PC-3 (cell line): ENCODE data around the gene DISC1. TPM values are rescaled to one million over a fixed set of nuclear protein-coding genes. Genes with fewer than 3 reads are reported as not detected.

Source experiments
- ATAC-seq: fragments of 200-7000 bp; cut with Tn5 transposase; 2 replicates; pipeline ENCODE4 v1.9.1; 2020; ENCODE audit warnings: mild to moderate bottlenecking, moderate library complexity
- BruUV-seq: library from RNA; stranded (reverse); fragments of 400-500 nt; replicated peaks from 2 replicates; lab custom pipeline; 2021; lab: Mats Ljungman, UMichigan
- CTCF ChIA-PET: fragments of 300-600 bp; sonication (Branson Sonifier 250); formaldehyde crosslinking; loops from one replicate; lab custom pipeline; 2022; ENCODE audit warnings: antibody characterized with exemption; lab: Charles Lee
- POLR2A ChIA-PET: fragments of 300-600 bp; sonication (Branson Sonifier 250); formaldehyde crosslinking; loops from one replicate; lab custom pipeline; 2022; ENCODE audit warnings: antibody characterized with exemption; ENCODE audit not compliant: unreplicated experiment; lab: Charles Lee
- DNase-seq: peaks from one replicate; pipeline ENCODE4 v3.0.0-alpha.2; 2015
- H2AFZ ChIP-seq: fragments of 300-600 bp; sonication (generic); 2 replicates; pipeline ENCODE4 v1.6.0; 2016; ENCODE audit warnings: antibody characterized with exemption, low read length
- H3F3A ChIP-seq: fragments of 300-600 bp; sonication (generic); one replicate; pipeline ENCODE4 v1.6.0; 2017; ENCODE audit warnings: antibody characterized with exemption, low read length, control low read depth, mild to moderate bottlenecking; ENCODE audit not compliant: unreplicated experiment
- H3K27ac ChIP-seq: fragments of 300-600 bp; sonication (generic); 2 replicates; pipeline ENCODE4 v1.5.1; 2016; ENCODE audit warnings: mild to moderate bottlenecking, low read length
- H3K27me3 ChIP-seq: fragments of 300-600 bp; sonication (generic); 2 replicates; pipeline ENCODE4 v1.6.1; 2016; ENCODE audit warnings: low read length, mixed read lengths
- H3K36me3 ChIP-seq: fragments of 300-600 bp; sonication (generic); 2 replicates; pipeline ENCODE4 v1.6.1; 2016; ENCODE audit warnings: low read depth, mixed run types, low read length, mixed read lengths
- H3K4me1 ChIP-seq: fragments of 300-600 bp; sonication (generic); 2 replicates; pipeline ENCODE4 v1.5.1; 2016; ENCODE audit warnings: low read length; ENCODE audit not compliant: insufficient read depth
- H3K4me2 ChIP-seq: fragments of 300-600 bp; sonication (generic); 2 replicates; pipeline ENCODE4 v1.6.0; 2016; ENCODE audit warnings: low read length
- H3K4me3 ChIP-seq: fragments of 300-600 bp; sonication (generic); 2 replicates; pipeline ENCODE4 v1.5.1; 2016; ENCODE audit warnings: mild to moderate bottlenecking, low read length, mixed read lengths
- H3K79me2 ChIP-seq: fragments of 300-600 bp; sonication (generic); 2 replicates; pipeline ENCODE4 v1.6.1; 2017; ENCODE audit warnings: low read length, mixed read lengths
- H3K9ac ChIP-seq: fragments of 300-600 bp; sonication (generic); 2 replicates; pipeline ENCODE4 v1.6.0; 2016; ENCODE audit warnings: mild to moderate bottlenecking, low read length
- H3K9me2 ChIP-seq: fragments of 300-600 bp; sonication (generic); replicated peaks from 2 replicates; pipeline ENCODE4 v1.6.1; 2016; ENCODE audit warnings: mixed run types, low read length, mixed read lengths
- H3K9me3 ChIP-seq: fragments of 300-600 bp; sonication (generic); 2 replicates; pipeline ENCODE4 v1.6.1; 2016; ENCODE audit warnings: low read length, mixed read lengths
- H4K20me1 ChIP-seq: fragments of 300-600 bp; sonication (generic); 2 replicates; pipeline ENCODE4 v1.6.1; 2016; ENCODE audit warnings: low read length, mixed read lengths
- EZH2 ChIP-seq: fragments of 300-600 bp; sonication (generic); IDR thresholded peaks from one replicate; pipeline ENCODE4 v1.6.1; 2017; ENCODE audit warnings: antibody characterized with exemption, mild to moderate bottlenecking, low read length; ENCODE audit not compliant: unreplicated experiment
- EZH2phosphoT487 ChIP-seq: fragments of 300-600 bp; sonication (generic); IDR thresholded peaks from 2 replicates; pipeline ENCODE4 v1.6.1; 2018; ENCODE audit warnings: mild to moderate bottlenecking, antibody characterized with exemption, low read length, borderline replicate concordance
- intact Hi-C: fragments of 100-400 bp; cut with micrococcal nuclease; formaldehyde crosslinking; loops from 2 replicates; pipeline ENCODE4 v1.9.0; 2023
- total RNA-seq: library from RNA; depleted of rRNA; stranded (reverse); fragments of >200 nt; gene quantifications from 2 replicates; pipeline ENCODE4 v1.2.3, GENCODE V29; 2014
- TF ChIP-seq, protein P1 (sequence below): fragments of 300-600 bp; sonication (generic); conservative IDR thresholded peaks from 2 replicates; pipeline ENCODE4 v1.5.1; 2017; ENCODE audit warnings: antibody characterized with exemption, low read depth, mild to moderate bottlenecking, low read length

The DISC1 gene
- total RNA-seq, 1 experiment from 2014 or later, result 3.4 TPM

DNA sequence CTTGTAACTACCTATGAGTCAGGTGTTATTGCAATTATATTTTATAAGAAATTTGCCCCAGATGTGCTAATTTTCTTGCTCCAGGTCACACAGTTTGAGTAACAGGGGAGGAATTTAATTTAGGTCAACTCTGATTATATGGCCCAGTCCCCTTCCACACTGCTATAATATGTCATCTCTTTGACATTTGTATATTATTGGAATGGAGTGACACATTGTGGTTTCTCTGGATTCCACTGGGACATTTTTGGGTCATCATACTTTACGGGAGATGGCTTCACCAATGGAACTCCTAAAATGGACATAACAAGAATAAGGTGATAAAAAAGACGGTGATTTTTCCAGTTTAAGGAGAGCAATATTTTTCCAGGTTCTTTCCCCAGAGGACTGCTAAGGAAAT is 191.2 kb downstream of the DISC1 start:
- no TSS peak for BruUV-seq
- Histone ChIP-seq H3K9me2 (no peaks in the 10 kb centered on the region), H3K27me3 (no peaks in the 10 kb centered on the region), H4K20me1 (no peaks in the 10 kb centered on the region), H2AFZ (no peak overlapping the region), H3F3A (no peaks in the 10 kb centered on the region), H3K4me2 (no peak overlapping the region), H3K27ac (no peak overlapping the region), H3K9me3 (no peaks in the 10 kb centered on the region), H3K4me3 (no peak overlapping the region), H3K36me3 (no peaks in the 10 kb centered on the region), H3K9ac (no peak overlapping the region), H3K79me2 (no peaks in the 10 kb centered on the region), H3K4me1 (peaks cover 6% of the 10 kb centered on the region; the same call in 1 of the 2 replicates)
- no peak for ATAC-seq
- CTCF ChIA-PET, result no interaction called here
- intact Hi-C loops, result no loop called here
- POLR2A ChIA-PET, result interaction anchor here (0.6 kb wide), 1 partner anchor 175 kb away, joined by 3 read pairs; no protein-coding TSS in a partner anchor
- DNase-seq, result peak; percentile 36
- no peak for TF ChIP-seq EZH2phosphoT487
- TF ChIP-seq, protein P1, sequence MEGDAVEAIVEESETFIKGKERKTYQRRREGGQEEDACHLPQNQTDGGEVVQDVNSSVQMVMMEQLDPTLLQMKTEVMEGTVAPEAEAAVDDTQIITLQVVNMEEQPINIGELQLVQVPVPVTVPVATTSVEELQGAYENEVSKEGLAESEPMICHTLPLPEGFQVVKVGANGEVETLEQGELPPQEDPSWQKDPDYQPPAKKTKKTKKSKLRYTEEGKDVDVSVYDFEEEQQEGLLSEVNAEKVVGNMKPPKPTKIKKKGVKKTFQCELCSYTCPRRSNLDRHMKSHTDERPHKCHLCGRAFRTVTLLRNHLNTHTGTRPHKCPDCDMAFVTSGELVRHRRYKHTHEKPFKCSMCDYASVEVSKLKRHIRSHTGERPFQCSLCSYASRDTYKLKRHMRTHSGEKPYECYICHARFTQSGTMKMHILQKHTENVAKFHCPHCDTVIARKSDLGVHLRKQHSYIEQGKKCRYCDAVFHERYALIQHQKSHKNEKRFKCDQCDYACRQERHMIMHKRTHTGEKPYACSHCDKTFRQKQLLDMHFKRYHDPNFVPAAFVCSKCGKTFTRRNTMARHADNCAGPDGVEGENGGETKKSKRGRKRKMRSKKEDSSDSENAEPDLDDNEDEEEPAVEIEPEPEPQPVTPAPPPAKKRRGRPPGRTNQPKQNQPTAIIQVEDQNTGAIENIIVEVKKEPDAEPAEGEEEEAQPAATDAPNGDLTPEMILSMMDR, result no peak
- TF ChIP-seq EZH2, result no peak

DNA sequence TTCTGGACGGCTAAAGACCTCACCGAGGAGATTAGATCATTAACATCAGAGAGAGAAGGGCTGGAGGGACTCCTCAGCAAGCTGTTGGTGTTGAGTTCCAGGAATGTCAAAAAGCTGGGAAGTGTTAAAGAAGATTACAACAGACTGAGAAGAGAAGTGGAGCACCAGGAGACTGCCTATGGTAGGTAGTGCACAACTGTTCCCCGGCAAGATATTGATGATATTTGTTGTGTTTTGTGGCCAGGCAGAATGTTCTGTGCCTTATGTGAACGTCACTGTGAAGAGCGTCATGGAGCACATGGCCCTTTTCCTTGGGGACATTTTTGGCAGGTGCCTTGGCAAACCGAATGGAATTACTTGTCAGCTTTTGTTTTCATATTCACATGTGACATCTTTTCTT is 191.7 kb downstream of the DISC1 start:
- intact Hi-C loops, result no loop called here
- no peak overlapping the region for H3K9ac ChIP-seq
- H3K4me2 ChIP-seq, result no peak overlapping the region
- H3F3A ChIP-seq, result no peaks in the 10 kb centered on the region
- no peak for TF ChIP-seq EZH2phosphoT487
- TF ChIP-seq EZH2, result no peak
- TF ChIP-seq, protein P1, result no peak
- DNase-seq (no peak), ATAC-seq (no peak)
- no peaks in the 10 kb centered on the region for H3K79me2 ChIP-seq
- no peaks in the 10 kb centered on the region for H3K36me3 ChIP-seq
- H3K27me3 ChIP-seq, result no peaks in the 10 kb centered on the region
- H3K4me3 ChIP-seq, result no peak overlapping the region
- ChIA-PET POLR2A (no interaction called here), CTCF (no interaction called here)
- H3K27ac ChIP-seq, result no peak overlapping the region
- BruUV-seq, result no TSS peak
- H2AFZ ChIP-seq, result no peak overlapping the region
- H4K20me1 ChIP-seq, result no peaks in the 10 kb centered on the region
- peaks cover 6% of the 10 kb centered on the region; the same call in 1 of the 2 replicates for H3K4me1 ChIP-seq
- H3K9me3 ChIP-seq, result no peaks in the 10 kb centered on the region
- no peaks in the 10 kb centered on the region for H3K9me2 ChIP-seq

GRCh38 chr1:231821281-231821680 is 194.7 kb downstream of the DISC1 start:
- POLR2A ChIA-PET, result no interaction called here
- CTCF ChIA-PET, result no interaction called here

More at GRCh38 chr1:231821281-231821680, 194.7 kb downstream of the DISC1 start:
- H3K9me3 ChIP-seq, result no peaks in the 10 kb centered on the region
- H3K9me2 ChIP-seq, result no peaks in the 10 kb centered on the region
- DNase-seq (no peak), ATAC-seq (no peak)
- H4K20me1 ChIP-seq, result no peaks in the 10 kb centered on the region
- intact Hi-C loops, result no loop called here
- no peaks in the 10 kb centered on the region for H3K27me3 ChIP-seq
- no peak overlapping the region for H3K27ac ChIP-seq
- no peak overlapping the region for H2AFZ ChIP-seq
- no peak overlapping the region for H3K4me2 ChIP-seq
- H3F3A ChIP-seq, result no peaks in the 10 kb centered on the region
- peaks cover 7% of the 10 kb centered on the region for H3K4me1 ChIP-seq
- H3K79me2 ChIP-seq, result no peaks in the 10 kb centered on the region
- BruUV-seq, result no TSS peak
- H3K36me3 ChIP-seq, result no peaks in the 10 kb centered on the region
- TF ChIP-seq, protein P1, result no peak
- no peak for TF ChIP-seq EZH2phosphoT487
- no peak for TF ChIP-seq EZH2
- H3K4me3 ChIP-seq, result no peak overlapping the region
- H3K9ac ChIP-seq, result no peak overlapping the region
